ENCODE data around the gene RASSF1. TPM values are rescaled to one million over a fixed set of nuclear protein-coding genes. Genes with fewer than 3 reads are reported as not detected.

RASSF1 gene
- total and polyA plus RNA-seq, 2 of the 13 experiments (the other 11 are each of a cell fraction or from before 2014, with no cell fraction given), result 10.2 to 27.5 TPM

- TF ChIP-seq ZNF747 (CRISPR knock-in tag; IDR thresholded peaks at IDR 0.05; ENCODE audit: borderline replicate concordance) (peak; percentile 65; the same call in 1 of the 2 replicates), ZMYM3 (CRISPR knock-in tag; IDR thresholded peaks at IDR 0.05) (no peak), NFE2L2 (IDR thresholded peaks at IDR 0.05; ENCODE audit: low read length) (no peak), TSC22D2 (CRISPR knock-in tag; IDR thresholded peaks at IDR 0.05; ENCODE audit: borderline replicate concordance) (no peak), ZNF766 (CRISPR knock-in tag; IDR thresholded peaks at IDR 0.05; ENCODE audit: borderline replicate concordance) (peak; percentile 82; the same call in 1 of the 2 replicates), TCF12 (IDR thresholded peaks at IDR 0.05) (no peak), TCF12 (CRISPR knock-in tag; IDR thresholded peaks at IDR 0.05) (no peak), SRSF1 (optimal IDR thresholded peaks at IDR 0.05; ENCODE audit: low read depth, low read length) (no peak), ZNF556 (CRISPR knock-in tag; IDR thresholded peaks at IDR 0.05; ENCODE audit: borderline replicate concordance) (no peak), NFE2 (CRISPR knock-in tag; IDR thresholded peaks at IDR 0.05) (0 out of 2 replicates have a peak, but pooled peaks have one; percentile 32), ZNF337 (CRISPR knock-in tag; IDR thresholded peaks at IDR 0.05; ENCODE audit: borderline replicate concordance, low read depth) (peak; percentile 56; the same call in 1 of the 2 replicates), RARA (CRISPR knock-in tag; IDR thresholded peaks at IDR 0.05) (no peak), DNMT3B (CRISPR knock-in tag; conservative IDR thresholded peaks at IDR 0.05) (no peak), ELK4 (CRISPR knock-in tag; IDR thresholded peaks at IDR 0.05; ENCODE audit: borderline replicate concordance) (no peak), ZMYM4 (CRISPR knock-in tag; IDR thresholded peaks at IDR 0.05) (peak; percentile 33; the same call in 1 of the 2 replicates), SOX13 (IDR thresholded peaks at IDR 0.05) (no peak), SOX13 (CRISPR knock-in tag; conservative IDR thresholded peaks at IDR 0.05 in 1 of 2, IDR thresholded peaks at IDR 0.05 in 1 of 2) (0 out of 4 replicates have a peak, but pooled peaks of 1 of the 2 experiments have one; percentile 18), PRDM4 (CRISPR knock-in tag; IDR thresholded peaks at IDR 0.05; ENCODE audit: borderline replicate concordance) (no peak), ZNF207 (IDR thresholded peaks at IDR 0.05; ENCODE audit: borderline replicate concordance) (no peak), GMEB1 (CRISPR knock-in tag; IDR thresholded peaks at IDR 0.05; ENCODE audit: borderline replicate concordance) (peak; percentile 81; the same call in 1 of the 2 replicates), CBX1 (IDR thresholded peaks at IDR 0.05; ENCODE audit: low read depth) (no peak), ZNF720 (CRISPR knock-in tag; IDR thresholded peaks at IDR 0.05) (no peak), ZNF331 (CRISPR knock-in tag; IDR thresholded peaks at IDR 0.05) (peak; percentile 29; the same call in 1 of the 2 replicates), SP2 (CRISPR knock-in tag; IDR thresholded peaks at IDR 0.05) (peak; percentile 91), SAFB2 (CRISPR knock-in tag; IDR thresholded peaks at IDR 0.05; ENCODE audit: borderline replicate concordance, low read depth) (0 out of 2 replicates have a peak, but pooled peaks have one; percentile 53), ZNF598 (CRISPR knock-in tag; IDR thresholded peaks at IDR 0.05; ENCODE audit: borderline replicate concordance) (peak; percentile 74; the same call in 1 of the 2 replicates)
Measured at GRCh38 chr3:50327943-50328691, 12.5 kb downstream of the RASSF1 start, which contains the start of gene TUSC2 (continued).
